K562 (cell line): ENCODE results near the gene WWOX. TPM values are rescaled to one million over a fixed set of nuclear protein-coding genes. Genes with fewer than 3 reads are reported as not detected.

Experiments used
- ATAC-seq: fragments of 200-7000 bp; cut with Tn5 transposase; 3 replicates; pipeline ENCODE4 v1.9.1; 2020; ENCODE audit warnings: moderate library complexity
- BruUV-seq: library from RNA; stranded (reverse); fragments of 400-500 nt; replicated peaks from 2 replicates; lab custom pipeline; 2021; lab: Mats Ljungman, UMichigan
- CTCF ChIA-PET: fragments of 300-600 bp; formaldehyde crosslinking; extraction: SDS; loops from one replicate; lab custom pipeline; 2021; ENCODE audit warnings: low intra/inter-chr PET ratio; lab: Yijun Ruan, JAX
- POLR2A ChIA-PET: fragments of 300-600, 350-650 bp; sonication (Branson Sonifier 250); formaldehyde crosslinking; extraction: SDS; loops from one replicate; lab custom pipeline; 2021; ENCODE audit warnings: antibody characterized with exemption, inconsistent platforms; lab: Yijun Ruan, JAX
- DNase-seq, 4 experiments: peaks; one replicate each; pipeline versions ENCODE4 v3.0.0 to v3.0.0-alpha.2; 2011 to 2018; ENCODE audit warnings: low spot score in 3 of 4, mixed read lengths in 3 of 4; ENCODE audit errors: extremely low read depth in 1 of 4
- FAIRE-seq: peaks from 2 replicates; lab custom pipeline; 2011; peaks lifted over from hg19 to GRCh38; lab: Jason Lieb, UNC
- H2AFZ ChIP-seq: 2 replicates; pipeline ENCODE4 v1.6.0; 2011; ENCODE audit warnings: low read depth, low read length, control low read depth, inconsistent platforms
- H3K27ac ChIP-seq: fragments of 200-600 bp; 3 replicates; pipeline ENCODE4 v1.8.0; 2011; ENCODE audit warnings: low read depth, mild to moderate bottlenecking, control low read depth, inconsistent platforms, low read length, moderate library complexity, mixed read lengths; ENCODE audit errors: extremely low read depth
- H3K27me3 ChIP-seq, 2 experiments: fragments of 300-600 bp in 1 of 2; 2 replicates in 1 of 2; 3 replicates in 1 of 2; pipeline versions ENCODE4 v1.6.0 to v1.8.0; 2011; ENCODE audit warnings: inconsistent platforms in 2 of 2, low read length in 2 of 2, mild to moderate bottlenecking in 1 of 2, mixed read lengths in 1 of 2, moderate library complexity in 1 of 2; ENCODE audit not compliant: control insufficient read depth in 2 of 2, insufficient read depth in 2 of 2
- H3K36me3 ChIP-seq: fragments of 300-600 bp; 3 replicates; pipeline ENCODE4 v1.8.0; 2011; ENCODE audit warnings: mild to moderate bottlenecking, low read length, inconsistent platforms; ENCODE audit not compliant: control insufficient read depth, insufficient read depth
- H3K4me1 ChIP-seq, 2 experiments: fragments of 200-600 bp in 1 of 2; replicated peaks in 1 of 2; 2 replicates in 1 of 2; 3 replicates in 1 of 2; pipeline versions ENCODE4 v1.5.1 to v1.8.0; 2011; ENCODE audit warnings: inconsistent platforms in 2 of 2, low read length in 2 of 2, mild to moderate bottlenecking in 1 of 2, mixed read lengths in 1 of 2, moderate library complexity in 1 of 2; ENCODE audit not compliant: control insufficient read depth in 2 of 2, insufficient read depth in 2 of 2
- H3K4me2 ChIP-seq: 2 replicates; pipeline ENCODE4 v1.6.1; 2011; ENCODE audit warnings: low read length, control low read depth, inconsistent platforms, mixed read lengths; ENCODE audit not compliant: insufficient read depth
- H3K4me3 ChIP-seq: fragments of 200-600 bp; sonication (generic), shearing (Covaris generic); 2 replicates; pipeline ENCODE4 v1.5.1; 2016; ENCODE audit warnings: control low read depth, inconsistent platforms
- H3K79me2 ChIP-seq: fragments of 200-600 bp; 3 replicates; pipeline ENCODE4 v1.8.0; 2011; ENCODE audit warnings: low read length, inconsistent platforms; ENCODE audit not compliant: control insufficient read depth, insufficient read depth
- H3K9ac ChIP-seq, 2 experiments: 2 replicates each; pipeline versions ENCODE4 v1.6.0 to v1.6.1; 2011; ENCODE audit warnings: low read depth in 2 of 2, low read length in 2 of 2, control low read depth in 1 of 2, inconsistent platforms in 1 of 2, mild to moderate bottlenecking in 1 of 2, mixed read lengths in 1 of 2; ENCODE audit not compliant: insufficient read depth in 1 of 2
- H3K9me1 ChIP-seq: one replicate; pipeline ENCODE4 v1.6.0; 2011; ENCODE audit warnings: inconsistent platforms, mild to moderate bottlenecking, low read length, moderate library complexity; ENCODE audit not compliant: control insufficient read depth, insufficient read depth
- H3K9me3 ChIP-seq: replicated peaks from 2 replicates; pipeline ENCODE4 v1.5.1; 2011; ENCODE audit warnings: low read depth, low read length, inconsistent platforms; ENCODE audit not compliant: control insufficient read depth, insufficient read depth
- H4K20me1 ChIP-seq: replicated peaks from 2 replicates; pipeline ENCODE4 v1.6.1; 2011; ENCODE audit warnings: low read length, inconsistent platforms, mixed read lengths; ENCODE audit not compliant: control insufficient read depth, insufficient read depth
- POU5F1 ChIP-seq: fragments of 150-350 bp; IDR thresholded peaks from 2 replicates; pipeline ENCODE4 v1.6.1; 2014; ENCODE audit warnings: borderline replicate concordance, low read length, low read depth, mild to moderate bottlenecking; ENCODE audit not compliant: partially characterized antibody
- PTRF ChIP-seq: fragments of 450-650 bp; IDR thresholded peaks from 2 replicates; pipeline ENCODE4 v1.6.1; 2016; ENCODE audit warnings: mild to moderate bottlenecking, missing genetic modification characterization, missing compliant biosample characterization
- XRCC4 ChIP-seq: IDR thresholded peaks from one replicate; pipeline ENCODE4 v1.6.1; 2011; ENCODE audit not compliant: insufficient read depth, insufficient read length; ENCODE audit errors: extremely low read depth
- WGBS: fragments of 100-300 bp; shearing (Covaris generic); methylation state at CpG from one replicate; pipeline ENCODE4 v1.1.6; 2016; ENCODE audit warnings: low coverage, mixed read lengths; ENCODE audit not compliant: insufficient coverage; ENCODE audit errors: missing lambda C conversion rate; 5-methylcytosine and 5-hydroxymethylcytosine counted together
- in situ Hi-C: fragments of 300-500 bp; cut with MboI; formaldehyde crosslinking; loops from 4 replicates; pipeline ENCODE4 v1.15.0; 2018; ENCODE audit warnings: inconsistent platforms, mixed read lengths
- intact Hi-C: fragments of 100-400 bp; cut with micrococcal nuclease; formaldehyde crosslinking; loops from 2 replicates; pipeline ENCODE4 v1.14.2; 2022
- polyA plus RNA-seq, 8 experiments: library from polyadenylated mRNA; depleted of rRNA in 4 of 8; stranded (reverse) in 5 of 8; unstranded in 3 of 8; fragments of >200 nt; fragmentation: Nextera tagmentation in 2 of 8; fragmentation: Illumina TruSeq in 1 of 8; extraction: Ambion mirVana in 2 of 8; extraction: Trizol in 1 of 8; gene quantifications; 2 replicates each; pipeline versions ENCODE4 v1.2.1 to v1.2.3, GENCODE V29; 2011 to 2014; ENCODE audit warnings: inconsistent platforms in 1 of 8, missing spikeins in 1 of 8
- total RNA-seq, 7 experiments: library from RNA; depleted of rRNA in 6 of 7; stranded (reverse); fragments of >200 nt in 6 of 7; fragmentation: Illumina TruSeq in 2 of 7; extraction: Trizol in 2 of 7; gene quantifications; 2 replicates each; pipeline versions ENCODE4 v1.2.1 to v1.2.3, GENCODE V29; 2011 to 2021; ENCODE audit warnings: low replicate concordance in 1 of 7
- TF ChIP-seq, protein P1 (sequence below), 2 experiments: fragments of 450-650 bp; formaldehyde crosslinking in 1 of 2; IDR thresholded peaks; 2 replicates each; pipeline versions ENCODE4 v1.4.0 to v1.6.1; 2014 to 2020; ENCODE audit warnings: mild to moderate bottlenecking in 2 of 2, borderline replicate concordance in 1 of 2, low read depth in 1 of 2
- TF ChIP-seq, protein P2 (sequence below): fragments of 450-650 bp; conservative IDR thresholded peaks from 2 replicates; pipeline ENCODE4 v1.6.1; 2016; ENCODE audit warnings: missing genetic modification characterization, low read depth, mild to moderate bottlenecking, missing compliant biosample characterization, moderate library complexity

WWOX gene
- total and polyA plus RNA-seq, 9 of the 15 experiments (the other 6 are each of a cell fraction or from before 2014, with no cell fraction given) = 1.6 to 22.7 (median 8.1) TPM

DNA sequence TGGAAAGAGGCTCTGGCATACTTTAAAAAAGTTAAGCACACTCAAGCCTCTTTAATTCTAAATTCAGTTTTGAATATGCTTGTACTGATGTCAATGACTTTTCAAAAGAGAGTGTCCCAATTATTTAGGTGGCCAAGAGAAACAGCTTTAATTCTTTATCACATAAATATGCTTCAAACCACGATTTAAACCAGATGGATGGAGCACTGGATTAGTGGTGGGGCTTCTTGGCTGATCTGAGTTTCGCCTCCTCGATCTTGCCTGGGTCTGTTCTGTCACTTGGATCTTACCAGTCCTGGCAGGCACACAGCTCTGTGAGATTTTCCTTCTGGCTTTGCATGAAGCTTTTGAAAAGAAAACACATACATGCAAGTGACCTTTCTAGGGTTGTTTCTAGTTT lies 1033.2 kb downstream of the WWOX start:
- Histone ChIP-seq H3K27me3 (no peaks in the 10 kb centered on the region; a peak in 1 of 5 replicates), H3K9me1 (no peaks in the 10 kb centered on the region), H3K9ac (no peak overlapping the region), H3K27ac (no peak overlapping the region), H2AFZ (no peak overlapping the region), H3K79me2 (no peaks in the 10 kb centered on the region), H3K4me1 (no peaks in the 10 kb centered on the region), H3K4me2 (no peak overlapping the region), H3K36me3 (no peaks in the 10 kb centered on the region), H3K9me3 (no peaks in the 10 kb centered on the region)
- CTCF ChIA-PET = no interaction called here
- FAIRE-seq (no peak), ATAC-seq (no peak), DNase-seq (no peak)
- WGBS = 0% methylated on average over 3 of the region's 3 CpGs
- BruUV-seq = no TSS peak
- TF ChIP-seq POU5F1 = no peak
- TF ChIP-seq, all 486 proteins: peak for 0
- POLR2A ChIA-PET = no interaction called here
- no peaks in the 10 kb centered on the region for H4K20me1 ChIP-seq
- intact Hi-C loops = no loop called here
- no peak overlapping the region for H3K4me3 ChIP-seq
- in situ Hi-C loops = no loop called here

DNA sequence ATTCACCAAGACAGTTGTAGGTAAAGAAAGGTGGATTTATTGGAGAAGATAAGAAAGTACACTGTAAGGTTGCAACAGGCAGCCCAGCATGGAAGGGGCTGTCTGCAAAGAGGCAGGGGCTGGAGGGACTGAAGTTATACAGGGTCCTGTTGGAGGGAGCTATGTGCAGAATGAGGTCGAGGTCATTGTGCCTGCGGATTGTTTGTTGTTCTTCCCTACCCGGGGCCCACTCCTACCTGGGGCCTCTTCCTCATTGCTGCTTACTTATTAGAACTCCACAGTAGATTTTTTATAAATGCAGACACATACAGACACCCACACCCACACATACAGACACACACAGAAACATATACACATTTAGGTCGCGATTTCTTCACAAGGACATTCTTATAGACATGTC lies 1034.8 kb downstream of the WWOX start:
- Histone ChIP-seq H4K20me1 (no peaks in the 10 kb centered on the region), H2AFZ (no peak overlapping the region), H3K4me3 (no peak overlapping the region), H3K27ac (no peak overlapping the region), H3K9me1 (no peaks in the 10 kb centered on the region), H3K36me3 (no peaks in the 10 kb centered on the region), H3K79me2 (no peaks in the 10 kb centered on the region), H3K27me3 (peaks cover 0 to 7% of the 10 kb centered on the region in 2 experiments; a peak in 4 of 5 replicates), H3K9me3 (no peaks in the 10 kb centered on the region), H3K4me1 (no peaks in the 10 kb centered on the region), H3K4me2 (no peak overlapping the region), H3K9ac (no peak overlapping the region)
- CTCF ChIA-PET = no interaction called here
- BruUV-seq = no TSS peak
- TF ChIP-seq XRCC4 (no peak), PTRF (tag) (no peak)
- TF ChIP-seq, protein P1, sequence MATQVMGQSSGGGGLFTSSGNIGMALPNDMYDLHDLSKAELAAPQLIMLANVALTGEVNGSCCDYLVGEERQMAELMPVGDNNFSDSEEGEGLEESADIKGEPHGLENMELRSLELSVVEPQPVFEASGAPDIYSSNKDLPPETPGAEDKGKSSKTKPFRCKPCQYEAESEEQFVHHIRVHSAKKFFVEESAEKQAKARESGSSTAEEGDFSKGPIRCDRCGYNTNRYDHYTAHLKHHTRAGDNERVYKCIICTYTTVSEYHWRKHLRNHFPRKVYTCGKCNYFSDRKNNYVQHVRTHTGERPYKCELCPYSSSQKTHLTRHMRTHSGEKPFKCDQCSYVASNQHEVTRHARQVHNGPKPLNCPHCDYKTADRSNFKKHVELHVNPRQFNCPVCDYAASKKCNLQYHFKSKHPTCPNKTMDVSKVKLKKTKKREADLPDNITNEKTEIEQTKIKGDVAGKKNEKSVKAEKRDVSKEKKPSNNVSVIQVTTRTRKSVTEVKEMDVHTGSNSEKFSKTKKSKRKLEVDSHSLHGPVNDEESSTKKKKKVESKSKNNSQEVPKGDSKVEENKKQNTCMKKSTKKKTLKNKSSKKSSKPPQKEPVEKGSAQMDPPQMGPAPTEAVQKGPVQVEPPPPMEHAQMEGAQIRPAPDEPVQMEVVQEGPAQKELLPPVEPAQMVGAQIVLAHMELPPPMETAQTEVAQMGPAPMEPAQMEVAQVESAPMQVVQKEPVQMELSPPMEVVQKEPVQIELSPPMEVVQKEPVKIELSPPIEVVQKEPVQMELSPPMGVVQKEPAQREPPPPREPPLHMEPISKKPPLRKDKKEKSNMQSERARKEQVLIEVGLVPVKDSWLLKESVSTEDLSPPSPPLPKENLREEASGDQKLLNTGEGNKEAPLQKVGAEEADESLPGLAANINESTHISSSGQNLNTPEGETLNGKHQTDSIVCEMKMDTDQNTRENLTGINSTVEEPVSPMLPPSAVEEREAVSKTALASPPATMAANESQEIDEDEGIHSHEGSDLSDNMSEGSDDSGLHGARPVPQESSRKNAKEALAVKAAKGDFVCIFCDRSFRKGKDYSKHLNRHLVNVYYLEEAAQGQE (IDR thresholded peaks at IDR 0.05; ENCODE audit: borderline replicate concordance) = no peak
- TF ChIP-seq, protein P1 (CRISPR knock-in tag; IDR thresholded peaks at IDR 0.05; ENCODE audit: low read depth) = no peak
- TF ChIP-seq, protein P2, sequence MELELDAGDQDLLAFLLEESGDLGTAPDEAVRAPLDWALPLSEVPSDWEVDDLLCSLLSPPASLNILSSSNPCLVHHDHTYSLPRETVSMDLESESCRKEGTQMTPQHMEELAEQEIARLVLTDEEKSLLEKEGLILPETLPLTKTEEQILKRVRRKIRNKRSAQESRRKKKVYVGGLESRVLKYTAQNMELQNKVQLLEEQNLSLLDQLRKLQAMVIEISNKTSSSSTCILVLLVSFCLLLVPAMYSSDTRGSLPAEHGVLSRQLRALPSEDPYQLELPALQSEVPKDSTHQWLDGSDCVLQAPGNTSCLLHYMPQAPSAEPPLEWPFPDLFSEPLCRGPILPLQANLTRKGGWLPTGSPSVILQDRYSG = no peak
- no peak for ATAC-seq
- intact Hi-C loops (no loop called here), in situ Hi-C loops (no loop called here)
- WGBS = 0% methylated on average over 5 of the region's 5 CpGs
- POLR2A ChIA-PET = no interaction called here
- no peak for DNase-seq
- FAIRE-seq = no peak
